CD14-positive monocyte (primary cell): Measurements from ENCODE around the gene ABCB9. TPM values are rescaled to one million over a fixed set of nuclear protein-coding genes. Genes with fewer than 3 reads are reported as not detected.
A peak's percentile ranks its signal among the peaks of the same experiment; 100 is the strongest.

Experiments used
- DNase-seq, 3 donors: peaks; one replicate each; pipeline ENCODE4 v3.0.0-alpha.2; 2011 to 2022
- H2AFZ ChIP-seq: 2 replicates; pipeline ENCODE4 v1.6.0; 2012; ENCODE audit warnings: mild to moderate bottlenecking, low read depth, low read length, inconsistent platforms; ENCODE audit not compliant: insufficient read depth, poor library complexity, severe bottlenecking
- H3K27ac ChIP-seq, 2 donors: 1 replicate in 1 of 2; 2 replicates in 1 of 2; pipeline ENCODE4 v1.5.1; 2012 to 2013; ENCODE audit warnings: low read length in 2 of 2, control low read depth in 1 of 2, inconsistent platforms in 1 of 2, low read depth in 1 of 2, mild to moderate bottlenecking in 1 of 2
- H3K27me3 ChIP-seq, 2 donors: one replicate each; pipeline versions ENCODE4 v1.6.0 to v1.6.1; 2011 to 2013; ENCODE audit warnings: low read length in 2 of 2; ENCODE audit not compliant: control insufficient read depth in 2 of 2, insufficient read depth in 2 of 2
- H3K36me3 ChIP-seq, 2 donors: replicated peaks in 1 of 2; 1 replicate in 1 of 2; 2 replicates in 1 of 2; pipeline versions ENCODE4 v1.5.1 to v1.6.1; 2012 to 2013; ENCODE audit warnings: low read length in 2 of 2, control low read depth in 1 of 2, inconsistent platforms in 1 of 2, mild to moderate bottlenecking in 1 of 2; ENCODE audit not compliant: insufficient read depth in 2 of 2, control insufficient read depth in 1 of 2
- H3K4me1 ChIP-seq, 2 donors: 1 replicate in 1 of 2; 2 replicates in 1 of 2; pipeline versions ENCODE4 v1.5.1 to v1.6.1; 2012 to 2013; ENCODE audit warnings: low read length in 2 of 2, control low read depth in 1 of 2, inconsistent platforms in 1 of 2, mild to moderate bottlenecking in 1 of 2, moderate library complexity in 1 of 2; ENCODE audit not compliant: insufficient read depth in 2 of 2, control insufficient read depth in 1 of 2
- H3K4me2 ChIP-seq: replicated peaks from 2 replicates; pipeline ENCODE3; 2012; ENCODE audit warnings: low read length, moderate library complexity, mild to moderate bottlenecking; ENCODE audit not compliant: poor library complexity, severe bottlenecking; ENCODE audit errors: extremely low read depth
- H3K4me3 ChIP-seq, 3 experiments: fragments of 200-600 bp in 1 of 3; sonication (generic) in 1 of 3; replicated peaks in 1 of 3; 1 replicate in 2 of 3; 2 replicates in 1 of 3; pipeline ENCODE4 v1.5.1; 2011 to 2013; ENCODE audit warnings: low read length in 3 of 3, mild to moderate bottlenecking in 3 of 3, control low read depth in 2 of 3, low read depth in 2 of 3, inconsistent platforms in 1 of 3, moderate library complexity in 1 of 3
- H3K79me2 ChIP-seq: 2 replicates; pipeline ENCODE4 v1.6.0; 2012; ENCODE audit warnings: mild to moderate bottlenecking, control low read depth, inconsistent platforms, low read length, moderate library complexity; ENCODE audit not compliant: insufficient read depth
- H3K9ac ChIP-seq: 2 replicates; pipeline ENCODE4 v1.6.0; 2017; ENCODE audit warnings: low read length, mild to moderate bottlenecking; ENCODE audit not compliant: insufficient read depth, poor library complexity, severe bottlenecking
- H3K9me3 ChIP-seq, 2 donors: replicated peaks in 1 of 2; 1 replicate in 1 of 2; 2 replicates in 1 of 2; pipeline versions ENCODE4 v1.5.1 to v1.6.1; 2012 to 2013; ENCODE audit warnings: low read length in 2 of 2, control low read depth in 1 of 2; ENCODE audit not compliant: control insufficient read depth in 1 of 2, insufficient read depth in 1 of 2
- H4K20me1 ChIP-seq: 2 replicates; pipeline ENCODE4 v1.6.0; 2012; ENCODE audit warnings: mild to moderate bottlenecking, low read length, control low read depth, moderate library complexity; ENCODE audit not compliant: insufficient read depth
- H3K27ac Mint-ChIP-seq, 7 donors: one replicate each; pipeline ENCODE4 v1.8.0; 2020; ENCODE audit warnings: mild to moderate bottlenecking in 7 of 7, mixed read lengths in 7 of 7, moderate library complexity in 6 of 7, inconsistent platforms in 2 of 7
- H3K27me3 Mint-ChIP-seq, 3 donors: one replicate each; pipeline ENCODE4 v1.8.0; 2021 to 2022; ENCODE audit warnings: low read depth in 3 of 3, mild to moderate bottlenecking in 3 of 3, mixed read lengths in 3 of 3, moderate library complexity in 3 of 3, inconsistent platforms in 1 of 3
- H3K36me3 Mint-ChIP-seq, 2 donors: one replicate each; pipeline ENCODE4 v1.8.0; 2020; ENCODE audit warnings: mixed read lengths in 2 of 2, inconsistent platforms in 1 of 2, mild to moderate bottlenecking in 1 of 2
- H3K4me1 Mint-ChIP-seq: one replicate; pipeline ENCODE4 v1.8.0; 2020; ENCODE audit warnings: mild to moderate bottlenecking, mixed read lengths
- H3K4me3 Mint-ChIP-seq, 2 donors: one replicate each; pipeline ENCODE4 v1.8.0; 2020; ENCODE audit warnings: mild to moderate bottlenecking in 2 of 2, mixed read lengths in 2 of 2, moderate library complexity in 1 of 2
- H3K9me3 Mint-ChIP-seq, 7 donors: one replicate each; pipeline ENCODE4 v1.8.0; 2020 to 2022; ENCODE audit warnings: mixed read lengths in 7 of 7, mild to moderate bottlenecking in 6 of 7, moderate library complexity in 6 of 7, inconsistent platforms in 2 of 7
- WGBS: methylation state at CpG from one replicate; pipeline ENCODE4 v1.1.5; 2013; ENCODE audit warnings: missing lambda C conversion rate; ENCODE audit not compliant: insufficient coverage; 5-methylcytosine and 5-hydroxymethylcytosine counted together
- intact Hi-C, 2 donors: fragments of 100-400 bp; cut with micrococcal nuclease; formaldehyde crosslinking; loops; one replicate each; pipeline versions ENCODE4 v1.15.0 to v1.15.1; 2023
- polyA plus RNA-seq, 3 donors: library from polyadenylated mRNA; depleted of rRNA in 1 of 3; unstranded in 2 of 3; stranded (reverse) in 1 of 3; fragments of 300-500 nt in 2 of 3; fragments of >200 nt in 1 of 3; fragmentation: Illumina TruSeq in 2 of 3; gene quantifications; 1 replicate in 2 of 3; 2 replicates in 1 of 3; pipeline ENCODE4 v1.2.3, GENCODE V29; 2012 to 2021
- TF ChIP-seq, protein P1 (sequence below): fragments of 200-600 bp; IDR thresholded peaks from one replicate; pipeline ENCODE4 v1.8.0; 2022; ENCODE audit warnings: antibody characterized with exemption, mild to moderate bottlenecking

ABCB9 gene
- polyA plus RNA-seq, 3 donors: 0.14 to 1.2 (median 0.22) TPM

DNA sequence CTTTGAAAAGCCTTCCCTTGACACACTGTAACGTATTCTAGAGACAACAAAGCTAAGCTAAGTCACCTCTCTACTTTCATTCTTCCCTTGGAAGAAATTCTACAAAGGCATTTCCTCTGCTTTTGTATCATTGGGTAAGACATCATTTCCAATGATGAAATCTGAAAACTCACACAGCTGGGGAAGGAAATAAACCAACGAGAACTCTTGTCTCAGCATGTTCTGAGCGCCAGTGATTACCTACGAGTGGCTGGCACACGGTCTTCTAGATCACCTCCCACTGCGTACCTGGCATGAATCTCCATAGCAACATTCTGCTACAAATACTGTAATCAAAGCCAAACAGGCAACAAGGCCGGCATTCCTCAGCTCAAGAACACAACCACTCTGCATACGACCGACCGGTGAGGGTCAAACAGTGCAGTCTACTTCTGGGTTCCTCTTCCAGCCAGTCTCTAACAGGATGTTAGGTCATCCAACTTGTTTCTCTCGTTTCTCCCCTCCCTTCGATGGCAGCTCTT, 78.0 kb downstream of the ABCB9 start:
- H3K27me3 Mint-ChIP-seq: peaks cover 0 to 9% (median 2%) of the 10 kb centered on the region in 3 donors
- Histone ChIP-seq H3K27ac (peak overlapping the region; percentile 89 to 97), H3K9ac (peak overlapping the region; percentile 72), H2AFZ (no peak overlapping the region), H4K20me1 (peaks cover 97% of the 10 kb centered on the region), H3K4me3 (peak overlapping the region; percentile 25 to 67 (median 43)), H3K4me1 (peaks cover 78 to 92% of the 10 kb centered on the region in 2 donors), H3K9me3 (no peaks in the 10 kb centered on the region), H3K27me3 (no peaks in the 10 kb centered on the region), H3K79me2 (peaks cover 86% of the 10 kb centered on the region), H3K36me3 (no peaks in the 10 kb centered on the region), H3K4me2 (peak overlapping the region; percentile 68)
- TF ChIP-seq, protein P1, sequence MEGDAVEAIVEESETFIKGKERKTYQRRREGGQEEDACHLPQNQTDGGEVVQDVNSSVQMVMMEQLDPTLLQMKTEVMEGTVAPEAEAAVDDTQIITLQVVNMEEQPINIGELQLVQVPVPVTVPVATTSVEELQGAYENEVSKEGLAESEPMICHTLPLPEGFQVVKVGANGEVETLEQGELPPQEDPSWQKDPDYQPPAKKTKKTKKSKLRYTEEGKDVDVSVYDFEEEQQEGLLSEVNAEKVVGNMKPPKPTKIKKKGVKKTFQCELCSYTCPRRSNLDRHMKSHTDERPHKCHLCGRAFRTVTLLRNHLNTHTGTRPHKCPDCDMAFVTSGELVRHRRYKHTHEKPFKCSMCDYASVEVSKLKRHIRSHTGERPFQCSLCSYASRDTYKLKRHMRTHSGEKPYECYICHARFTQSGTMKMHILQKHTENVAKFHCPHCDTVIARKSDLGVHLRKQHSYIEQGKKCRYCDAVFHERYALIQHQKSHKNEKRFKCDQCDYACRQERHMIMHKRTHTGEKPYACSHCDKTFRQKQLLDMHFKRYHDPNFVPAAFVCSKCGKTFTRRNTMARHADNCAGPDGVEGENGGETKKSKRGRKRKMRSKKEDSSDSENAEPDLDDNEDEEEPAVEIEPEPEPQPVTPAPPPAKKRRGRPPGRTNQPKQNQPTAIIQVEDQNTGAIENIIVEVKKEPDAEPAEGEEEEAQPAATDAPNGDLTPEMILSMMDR: no peak
- no peaks in the 10 kb centered on the region for H3K9me3 Mint-ChIP-seq
- peak overlapping the region; percentile 97 to 100 (median 99) for H3K27ac Mint-ChIP-seq
- WGBS: under 1% methylated on average over 11 of the region's 12 CpGs
- peak overlapping the region; percentile 75 to 93 for H3K4me3 Mint-ChIP-seq
- H3K36me3 Mint-ChIP-seq: peaks cover 10 to 20% of the 10 kb centered on the region in 2 donors
- intact Hi-C loops: loop anchor here in 1 of 2 donors (2.0 kb wide), 1 partner anchor 59 kb away; no protein-coding TSS in a partner anchor
- H3K4me1 Mint-ChIP-seq: peaks cover 87% of the 10 kb centered on the region
- peak; percentile 70 to 82 (median 81) for DNase-seq

DNA sequence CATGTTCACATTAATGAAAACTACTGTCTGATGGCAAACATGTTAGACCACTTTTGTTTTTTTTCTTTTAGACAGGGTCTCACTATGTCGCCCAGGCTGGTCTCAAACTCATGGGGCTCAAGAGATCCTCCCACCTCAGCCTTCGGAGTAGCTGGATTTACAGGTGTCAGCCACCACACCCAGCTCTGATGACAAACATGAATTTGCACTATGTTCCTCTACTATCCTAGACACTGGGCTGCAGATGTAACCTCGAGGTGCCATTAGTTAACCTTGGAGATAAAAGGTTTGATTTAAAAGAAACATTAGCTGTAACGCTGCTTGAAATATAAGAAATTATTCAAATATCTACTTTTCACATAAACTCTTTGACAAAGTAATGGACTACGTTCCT, 78.4 kb downstream of the ABCB9 start:
- H4K20me1 ChIP-seq: peaks cover 97% of the 10 kb centered on the region
- peak overlapping the region; percentile 75 to 93 for H3K4me3 Mint-ChIP-seq
- H3K4me1 ChIP-seq: peaks cover 77 to 92% of the 10 kb centered on the region in 2 donors
- H3K79me2 ChIP-seq: peaks cover 86% of the 10 kb centered on the region
- no peaks in the 10 kb centered on the region for H3K36me3 ChIP-seq
- peak overlapping the region; percentile 97 to 100 (median 99) for H3K27ac Mint-ChIP-seq
- peak overlapping the region; percentile 68 for H3K4me2 ChIP-seq
- no peak for DNase-seq
- 40% methylated on average over 1 of the region's 5 CpGs for WGBS
- H3K27me3 Mint-ChIP-seq: peaks cover 2 to 12% (median 2%) of the 10 kb centered on the region in 3 donors
- H3K4me3 ChIP-seq: peak overlapping the region; percentile 25 to 67 (median 43)
- H3K27ac ChIP-seq: peak overlapping the region; percentile 89 to 97
- H3K27me3 ChIP-seq: no peaks in the 10 kb centered on the region
- no peaks in the 10 kb centered on the region for H3K9me3 ChIP-seq
- H3K9ac ChIP-seq: peak overlapping the region; percentile 72
- H3K9me3 Mint-ChIP-seq: no peaks in the 10 kb centered on the region
- H3K4me1 Mint-ChIP-seq: peaks cover 89% of the 10 kb centered on the region
- H3K36me3 Mint-ChIP-seq: peaks cover 10 to 24% of the 10 kb centered on the region in 2 donors
- no peak overlapping the region for H2AFZ ChIP-seq
- TF ChIP-seq, protein P1: no peak
- intact Hi-C loops: loop anchor here in 1 of 2 donors (2.0 kb wide), 1 partner anchor 59 kb away; no protein-coding TSS in a partner anchor
